Measurements from ENCODE around the gene CLMN. TPM values are rescaled to one million over a fixed set of nuclear protein-coding genes. Genes with fewer than 3 reads are reported as not detected.

Gene CLMN
- total and polyA plus RNA-seq, 9 of the 15 experiments (the other 6 are each of a cell fraction or from before 2014, with no cell fraction given) = 0.01 to 0.18 (median 0.07) TPM; not detected in 4

GRCh38 chr14:95188380-95188779, 131.3 kb downstream of the CLMN start (continued):
- TF ChIP-seq SREBF2 (CRISPR knock-in tag; IDR thresholded peaks at IDR 0.05) = no peak
- TF ChIP-seq CEBPZ (IDR thresholded peaks at IDR 0.05; ENCODE audit: borderline replicate concordance, low read depth, low read length) = no peak
- TF ChIP-seq CBX5 (IDR thresholded peaks at IDR 0.05; ENCODE audit: borderline replicate concordance, low read depth) = no peak
- no peak for TF ChIP-seq XRCC5 (IDR thresholded peaks at IDR 0.05; ENCODE audit: low read depth, low read length)

GRCh38 chr14:95185767-95186392, 133.8 kb downstream of the CLMN start:
- DNase-seq (ENCODE audit: extremely low read depth in 1 of 4, low spot score in 3 of 4) = peak; percentile 24 to 63 (median 38)
- Histone ChIP-seq H3K4me3 (no peak overlapping the region), H3K36me3 (ENCODE audit: control insufficient read depth, insufficient read depth, low read length) (no peaks in the 10 kb centered on the region), H2AFZ (ENCODE audit: low read depth, low read length) (no peak overlapping the region), H3K27me3 (ENCODE audit: control insufficient read depth in 2 of 2, insufficient read depth in 2 of 2, low read length in 2 of 2) (peaks cover 4 to 18% of the 10 kb centered on the region in 2 experiments; a peak in 2 of 5 replicates), H3K9me3 (replicated peaks; ENCODE audit: control insufficient read depth, insufficient read depth, low read depth, low read length) (no peaks in the 10 kb centered on the region), H3K79me2 (ENCODE audit: control insufficient read depth, insufficient read depth, low read length) (no peaks in the 10 kb centered on the region), H3K4me1 (replicated peaks in 1 of 2; ENCODE audit: control insufficient read depth in 2 of 2, insufficient read depth in 2 of 2, low read length in 2 of 2) (peaks cover 0 to 14% of the 10 kb centered on the region in 2 experiments; a peak in 3 of 5 replicates), H3K9ac (ENCODE audit: insufficient read depth in 1 of 2, low read depth in 2 of 2, low read length in 2 of 2) (no peak overlapping the region), H4K20me1 (replicated peaks; ENCODE audit: control insufficient read depth, insufficient read depth, low read length) (no peaks in the 10 kb centered on the region; the same call in 1 of the 2 replicates), H3K9me1 (ENCODE audit: control insufficient read depth, insufficient read depth, low read length) (no peaks in the 10 kb centered on the region), H3K27ac (ENCODE audit: extremely low read depth, low read depth, low read length) (no peak overlapping the region), H3K4me2 (ENCODE audit: insufficient read depth, low read length) (peak overlapping the region; percentile 41; the same call in 1 of the 2 replicates)
- CTCF ChIA-PET (ENCODE audit: low intra/inter-chr PET ratio) = no interaction called here
- no TSS peak for BruUV-seq (replicated peaks)
- in situ Hi-C loops (cut with MboI) = no loop called here
- FAIRE-seq = peak; percentile 23
- POLR2A ChIA-PET = interaction anchor here (0.6 to 0.9 kb wide), 4 partner anchors 28 to 479 kb away, joined by 3 to 4 read pairs (median 3); partner anchors contain the start of gene DICER1
- peak; percentile 87 for ATAC-seq
- WGBS (ENCODE audit: insufficient coverage, low coverage, missing lambda C conversion rate) = 2% methylated on average over 9 of the region's 11 CpGs
- intact Hi-C loops (cut with micrococcal nuclease) = no loop called here
- TF ChIP-seq KDM4B (IDR thresholded peaks at IDR 0.05; ENCODE audit: borderline replicate concordance in 2 of 2, low read depth in 1 of 2) = no peak
- TF ChIP-seq BHLHE40 (IDR thresholded peaks at IDR 0.05; ENCODE audit: low read length) = peak; percentile 41; the same call in 1 of the 2 replicates
- TF ChIP-seq VEZF1 (CRISPR knock-in tag; IDR thresholded peaks at IDR 0.05) = peak; percentile 62
- TF ChIP-seq HES1 (IDR thresholded peaks at IDR 0.05; ENCODE audit: low read depth) = peak; percentile 78
- TF ChIP-seq SOX6 (IDR thresholded peaks at IDR 0.05) = 0 out of 2 replicates have a peak, but pooled peaks have one; percentile 42
- TF ChIP-seq ZNF124 (CRISPR knock-in tag; IDR thresholded peaks at IDR 0.05) = no peak
- peak; percentile 49; the same call in 1 of the 2 replicates for TF ChIP-seq MTA2 (IDR thresholded peaks at IDR 0.05; ENCODE audit: low read depth)
- TF ChIP-seq MAZ (CRISPR knock-in tag; conservative IDR thresholded peaks at IDR 0.05 in 1 of 2, IDR thresholded peaks at IDR 0.05 in 1 of 2) = peak; percentile 26 to 47; a peak in 1 of 4 replicates
- peak; percentile 69 to 75 for TF ChIP-seq KDM1A (IDR thresholded peaks at IDR 0.05)
- TF ChIP-seq CBFA2T3 (IDR thresholded peaks at IDR 0.05) = peak; percentile 85
- TF ChIP-seq TEAD4 (IDR thresholded peaks at IDR 0.05; ENCODE audit: low read length) = peak; percentile 85
- TF ChIP-seq TEAD4 (CRISPR knock-in tag; IDR thresholded peaks at IDR 0.05; ENCODE audit: borderline replicate concordance) = no peak

All from K562 (cell line).